Lung microvascular endothelial cell (primary cell): ENCODE measurements around the gene SFTA2. TPM values are rescaled to one million over a fixed set of nuclear protein-coding genes. Genes with fewer than 3 reads are reported as not detected.
"Not testable (repeated sequence)": the region's sequence is repeated elsewhere in the genome, so short reads cannot be mapped to it uniquely, and the experiment has no call there.

Experiments
- DNase-seq, 2 donors: peaks; one replicate each; pipeline versions ENCODE4 v3.0.0 to v3.0.0-alpha.2; 2010; ENCODE audit warnings: low read depth in 2 of 2
- total RNA-seq: library from RNA; depleted of rRNA; stranded (reverse); fragments of >200 nt; gene quantifications from 2 replicates; pipeline ENCODE4 v1.2.1, GENCODE V29; 2014

The SFTA2 gene
- total RNA-seq, 1 donor from 2014 or later: not detected

- peak; percentile 20 to 74 for DNase-seq
Observed at GRCh38 chr6:30942338-30943060, 10.5 kb upstream of the SFTA2 start.

DNA sequence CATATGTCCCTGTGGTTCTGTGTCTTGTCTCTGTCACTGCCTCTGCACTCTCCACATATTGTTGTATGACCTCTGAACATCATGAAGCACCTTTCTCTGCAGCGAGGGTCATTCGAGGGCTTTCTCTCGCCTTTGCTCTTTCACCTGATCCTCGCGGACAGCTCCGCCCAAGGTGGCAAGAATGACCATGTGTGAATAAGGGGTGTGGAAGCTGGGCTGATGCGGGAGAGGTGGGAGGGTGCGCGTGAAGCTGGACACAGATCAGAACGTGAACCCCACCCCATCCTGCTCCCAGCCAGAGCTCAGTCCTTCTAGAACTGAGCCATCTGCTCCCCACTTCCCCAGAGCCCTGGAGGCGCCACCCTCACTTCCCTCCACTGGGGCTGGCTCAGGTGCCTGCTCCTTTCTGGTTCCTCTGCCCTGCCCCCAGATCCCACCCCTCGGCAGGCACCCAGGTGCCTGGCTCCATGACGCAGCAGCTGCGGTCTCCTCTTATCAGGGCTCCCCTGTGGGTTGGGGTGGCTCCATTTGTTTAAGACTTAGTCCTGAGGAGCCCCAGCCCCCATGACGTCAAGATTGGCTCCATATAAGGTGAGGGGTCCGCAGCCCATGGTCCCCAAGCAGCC lies 8.5 kb upstream of the SFTA2 start, which contains the start of gene MUCL3:
Gene MUCL3, plus strand, starts transcription at position 613 of the 626 bp plus-strand sequence. CDS start 27 bp downstream, outside the sequence.
- DNase-seq: no peak

- no peak for DNase-seq
Observed at GRCh38 chr6:30939473-30939872, 7.5 kb upstream of the SFTA2 start.

- no peak for DNase-seq
Observed at GRCh38 chr6:30938730-30939129, 6.8 kb upstream of the SFTA2 start.

- DNase-seq: no peak
Observed at GRCh38 chr6:30937265-30937664, 5.3 kb upstream of the SFTA2 start.

- no peak for DNase-seq
Observed at GRCh38 chr6:30935018-30935417, 3.0 kb upstream of the SFTA2 start.

GRCh38 chr6:30932665-30933365 lies 845 bp upstream of the SFTA2 start:
- no peak for DNase-seq

DNA sequence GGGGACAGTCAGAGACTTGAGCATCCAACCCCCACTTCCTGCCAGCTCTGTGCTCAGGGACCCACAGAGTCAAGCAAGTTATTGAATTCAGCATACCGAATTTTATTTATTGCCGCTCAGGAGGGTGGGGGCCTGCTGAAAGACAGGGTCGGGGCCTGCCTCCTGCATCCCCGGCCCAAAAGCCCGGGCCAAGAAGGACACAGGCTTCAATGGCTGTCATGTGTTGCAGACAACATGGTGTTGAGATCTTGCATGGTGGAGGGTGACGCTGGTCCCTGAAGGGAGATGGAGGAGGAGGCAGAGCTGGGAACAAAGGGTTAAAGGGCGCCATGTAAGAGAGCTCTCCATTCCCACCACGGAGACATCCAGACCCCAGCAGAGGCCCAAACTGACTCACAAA lies 698 bp downstream of the SFTA2 start:
- no peak for DNase-seq

- DNase-seq: no peak
Observed at GRCh38 chr6:30930506-30930905, 1.5 kb downstream of the SFTA2 start.

GRCh38 chr6:30928677-30929076 lies 3.3 kb downstream of the SFTA2 start:
- no peak for DNase-seq

- not testable (repeated sequence) for DNase-seq
Observed at GRCh38 chr6:30927080-30927479, 4.9 kb downstream of the SFTA2 start.

DNA sequence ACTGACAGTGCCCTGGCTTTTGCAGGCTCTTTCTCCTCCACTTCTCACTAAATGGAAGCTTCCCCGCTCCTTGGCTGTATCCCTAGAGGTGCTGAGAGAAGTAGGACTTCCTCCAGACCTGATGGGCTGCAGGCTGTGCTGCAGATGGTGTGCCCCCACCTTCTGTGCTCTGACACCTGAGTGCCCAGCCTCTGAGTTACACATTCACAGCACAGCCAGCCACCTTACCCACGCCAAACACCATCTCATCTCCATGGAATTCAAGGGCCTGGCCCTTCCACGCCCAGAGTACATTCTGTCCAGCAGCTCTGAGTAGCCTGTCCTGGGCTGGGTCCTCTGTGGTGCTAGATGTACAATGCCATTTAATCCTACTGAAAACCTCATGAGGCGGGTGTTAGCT lies 5.3 kb downstream of the SFTA2 start:
- no peak for DNase-seq

DNA sequence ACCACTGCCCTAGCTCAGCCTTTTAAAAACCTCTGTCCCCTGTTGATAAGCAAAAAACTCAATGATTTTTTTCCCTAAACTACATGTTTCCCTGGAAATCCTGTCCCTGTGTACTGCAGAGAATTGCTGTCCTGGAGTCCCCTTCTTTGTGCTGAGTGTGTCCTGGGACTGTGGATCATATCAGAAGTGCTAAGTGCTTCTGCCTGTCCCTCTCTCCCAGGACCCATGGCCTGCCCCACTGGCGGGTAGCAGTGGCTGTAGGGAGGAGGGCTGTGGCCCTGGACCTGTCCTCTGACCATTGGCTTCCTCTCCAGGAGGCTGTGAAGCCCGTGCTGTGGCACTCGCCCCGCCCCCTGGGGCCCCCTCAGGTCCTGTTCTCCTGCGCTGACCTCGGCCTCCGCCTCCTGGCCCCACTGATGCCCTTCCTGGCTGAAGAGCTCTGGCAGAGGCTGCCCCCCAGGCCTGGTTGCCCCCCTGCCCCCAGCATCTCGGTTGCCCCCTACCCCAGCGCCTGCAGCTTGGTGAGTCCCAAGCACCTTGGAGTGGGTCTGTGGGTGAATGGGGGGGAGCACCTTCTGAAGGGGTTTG lies 7.8 kb downstream of the SFTA2 start:
- not testable (repeated sequence) for DNase-seq

DNA sequence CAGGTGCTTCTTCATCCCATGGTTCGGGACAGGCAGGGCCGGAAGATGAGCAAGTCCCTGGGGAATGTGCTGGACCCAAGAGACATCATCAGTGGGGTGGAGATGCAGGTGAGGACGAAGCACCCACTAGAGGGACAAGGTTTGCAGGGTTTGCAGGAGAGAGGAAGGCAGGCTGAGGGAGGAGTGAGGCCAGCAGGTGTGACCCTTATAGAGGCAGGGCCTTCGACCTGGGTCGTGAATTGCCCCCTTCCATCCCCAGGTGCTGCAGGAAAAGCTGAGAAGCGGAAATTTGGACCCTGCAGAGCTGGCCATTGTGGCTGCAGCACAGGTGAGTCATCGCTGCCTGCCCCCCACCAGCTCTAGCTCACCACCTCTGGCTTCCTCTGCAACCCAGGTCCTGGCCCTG lies 9.5 kb downstream of the SFTA2 start:
- DNase-seq: no peak

DNA sequence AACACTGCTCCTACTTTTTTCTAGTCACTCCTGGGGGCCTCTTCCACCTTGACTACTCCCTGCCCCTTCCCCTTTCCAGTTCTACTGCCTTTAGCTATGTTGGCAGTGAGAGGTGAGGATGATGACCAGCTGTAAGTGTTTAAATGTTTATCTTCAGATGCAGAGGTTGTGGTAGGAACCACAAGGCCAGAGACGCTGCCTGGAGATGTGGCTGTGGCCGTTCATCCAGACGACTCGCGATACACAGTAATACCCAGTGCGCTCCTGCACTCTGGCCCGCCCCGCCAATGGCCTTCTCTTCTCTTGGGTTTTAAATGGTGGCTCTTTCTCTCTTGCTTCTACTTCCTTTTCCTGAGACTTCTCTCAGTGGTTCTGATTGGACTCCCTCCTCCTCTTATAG lies 13.3 kb downstream of the SFTA2 start:
- DNase-seq: no peak

GRCh38 chr6:30917487-30917886 lies 14.5 kb downstream of the SFTA2 start:
- DNase-seq: no peak

GRCh38 chr6:30917041-30917440 lies 14.9 kb downstream of the SFTA2 start:
- no peak for DNase-seq

DNA sequence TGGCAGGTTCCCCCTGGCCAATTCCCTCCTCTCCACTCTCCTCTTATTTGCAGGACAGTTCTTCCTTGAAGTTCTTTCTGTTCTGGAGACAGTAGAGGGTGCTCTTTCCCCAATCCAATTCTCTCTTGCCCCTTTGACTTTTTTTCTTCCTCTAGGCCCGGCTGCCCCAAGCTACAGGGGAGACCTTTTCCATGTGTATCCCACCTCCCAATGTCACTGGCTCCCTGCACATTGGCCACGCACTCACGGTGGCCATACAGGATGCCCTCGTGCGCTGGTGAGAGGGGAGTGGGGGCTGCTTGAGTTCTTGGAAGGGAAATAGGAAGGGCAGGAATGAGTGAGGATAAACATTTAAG lies 16.4 kb downstream of the SFTA2 start:
- peak; percentile 63 to 72 for DNase-seq

DNA sequence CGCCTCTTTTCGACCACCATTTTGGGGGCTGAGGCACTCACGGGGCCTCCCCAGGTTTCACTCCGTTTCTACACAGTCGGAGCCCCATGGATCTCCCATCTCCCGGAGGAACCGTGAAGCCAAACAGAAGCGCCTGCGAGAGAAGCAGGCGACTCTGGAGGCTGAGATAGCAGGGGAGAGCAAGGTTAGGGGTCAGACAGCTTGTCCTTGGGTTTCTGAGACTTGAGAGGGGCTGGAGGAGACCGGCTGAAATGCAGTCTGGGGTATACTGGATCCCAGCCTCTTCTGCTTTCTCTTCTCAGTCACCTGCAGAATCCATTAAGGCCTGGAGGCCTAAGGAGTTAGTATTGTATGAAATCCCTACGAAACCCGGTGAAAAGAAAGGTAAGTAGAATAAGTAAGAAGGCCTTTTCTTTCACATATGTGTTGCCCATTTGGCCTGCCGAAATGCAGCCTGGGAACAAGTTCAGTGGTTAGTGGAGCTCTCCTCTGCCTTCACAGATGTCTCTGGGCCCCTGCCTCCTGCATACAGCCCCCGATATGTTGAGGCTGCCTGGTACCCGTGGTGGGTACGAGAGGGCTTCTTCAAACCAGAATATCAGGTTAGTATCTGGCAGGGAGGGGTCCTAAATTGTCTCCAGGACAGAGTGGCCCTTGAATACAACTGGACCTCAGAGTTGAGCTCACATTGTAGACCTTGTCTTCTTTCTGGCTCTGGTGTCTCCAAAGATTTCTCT lies 16.9 kb downstream of the SFTA2 start:
- no peak for DNase-seq

DNA sequence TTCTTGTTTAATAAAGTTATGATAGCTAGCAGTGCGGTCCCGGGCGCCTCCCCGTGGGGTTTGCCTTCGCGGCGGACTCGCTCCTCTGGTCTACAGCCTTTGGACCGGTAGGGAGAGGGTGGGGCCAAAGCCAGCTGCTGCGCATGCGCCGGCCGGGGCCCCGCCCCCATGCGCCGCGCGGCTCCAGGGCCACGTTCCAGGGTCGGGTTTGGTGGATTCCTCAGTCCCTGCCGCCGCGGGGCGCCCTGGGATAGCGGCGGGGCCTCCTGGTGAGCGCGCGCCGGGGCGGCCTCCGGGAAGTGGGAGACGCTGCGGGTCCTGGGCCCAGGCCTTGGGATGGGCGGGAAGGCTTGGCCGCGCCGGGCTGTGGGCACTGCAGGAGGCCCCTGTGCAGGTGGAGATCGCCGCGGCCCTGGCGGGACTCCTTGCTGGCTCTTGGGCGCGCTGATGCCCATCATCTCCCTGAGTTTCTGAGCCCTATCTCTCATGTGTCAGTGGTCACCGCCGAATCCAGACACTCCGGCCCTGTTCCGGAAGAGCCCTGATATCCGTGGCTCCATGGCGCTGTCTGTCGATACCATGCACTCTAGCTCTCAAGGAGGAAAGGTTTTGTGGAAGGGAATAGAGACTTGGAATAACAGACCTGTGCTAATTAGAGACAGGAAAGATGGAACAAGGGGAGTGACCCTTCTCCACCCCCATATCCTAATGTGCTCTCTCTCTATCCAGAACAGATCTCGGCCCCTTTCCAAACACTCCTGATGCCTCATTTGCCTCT lies 17.7 kb downstream of the SFTA2 start, which contains the start of gene VARS2:
Gene VARS2, plus strand, starts transcription at position 163 of the 778 bp plus-strand sequence. Its CDS starts 599 bp downstream, at position 762.
- DNase-seq: peak; percentile 91 to 93

- no peak for DNase-seq
Observed at GRCh38 chr6:30913721-30914075, 18.3 kb downstream of the SFTA2 start.
